Measurements from ENCODE around the gene CACNA1C. TPM values are rescaled to one million over a fixed set of nuclear protein-coding genes. Genes with fewer than 3 reads are reported as not detected.

The CACNA1C gene
- total and polyA plus RNA-seq, 2 of the 4 experiments (the other 2 are of a cell fraction) = 1.6 to 2.6 TPM

- WGBS, 2 experiments (ENCODE audit: extremely low coverage in 2 of 2, insufficient read length in 1 of 2) = 92% methylated on average over 9 of the region's 14 CpGs; no CpG with 5 or more reads in 1 of the 2 experiments
- ATAC-seq (ENCODE audit: low read depth) = no peak
- H3K14ac ChIP-seq (replicated peaks; ENCODE audit: low read depth, low read length) = 0 out of 2 replicates have a peak overlapping the region, but pooled peaks have one; percentile 26
- no peaks in the 10 kb centered on the region for H3K36me3 ChIP-seq (ENCODE audit: control insufficient read depth, insufficient read depth, low read length)
- peak overlapping the region; percentile 96; the same call in 1 of the 3 replicates for H2BK15ac ChIP-seq (ENCODE audit: low read depth, low read length)
- no TSS peak for BruUV-seq (replicated peaks)
- TF ChIP-seq SMC3 (IDR thresholded peaks at IDR 0.05; ENCODE audit: low read depth, low read length) (no peak), BHLHE40 (IDR thresholded peaks at IDR 0.05; ENCODE audit: low read depth, low read length) (no peak), NFE2L2 (IDR thresholded peaks at IDR 0.05; ENCODE audit: low read depth, low read length) (no peak), MAZ (IDR thresholded peaks at IDR 0.05; ENCODE audit: borderline replicate concordance, low read depth, low read length) (no peak), CHD1 (IDR thresholded peaks at IDR 0.05; ENCODE audit: low read depth, low read length) (no peak), MAFK (IDR thresholded peaks at IDR 0.05; ENCODE audit: low read depth, low read length) (no peak), MXI1 (IDR thresholded peaks at IDR 0.05; ENCODE audit: borderline replicate concordance, low read depth, low read length) (no peak), CTCF (conservative IDR thresholded peaks at IDR 0.05; ENCODE audit: low read depth, low read length) (no peak), RFX5 (IDR thresholded peaks at IDR 0.05; ENCODE audit: low read depth, low read length) (no peak), POLR2A (IDR thresholded peaks at IDR 0.05; ENCODE audit: low read depth, low read length) (no peak)
- dilution Hi-C loops (cut with HindIII; ENCODE audit: low sequenced_read_pairs, unreplicated experiment) = no loop called here
- H3K4me1 ChIP-seq (ENCODE audit: control insufficient read depth, insufficient read depth, low read length) = peaks cover 20% of the 10 kb centered on the region
- peak overlapping the region; percentile 77 for H2BK20ac ChIP-seq (ENCODE audit: low read depth, low read length)
- H4K8ac ChIP-seq (ENCODE audit: low read depth in 2 of 2, low read length in 2 of 2) = peak overlapping the region in 1 of 2 experiments; percentile 85; a peak in 1 of 4 replicates
- in situ Hi-C loops (cut with MboI; ENCODE audit: low sequenced_read_pairs) = no loop called here
- no peaks in the 10 kb centered on the region for H4K20me1 ChIP-seq (ENCODE audit: insufficient read depth, low read length)
- H2AK5ac ChIP-seq (ENCODE audit: low read depth, low read length) = peak overlapping the region; percentile 98
- peak overlapping the region; percentile 87 for H2BK120ac ChIP-seq (ENCODE audit: low read depth, low read length)
- H4K5ac ChIP-seq (ENCODE audit: low read depth, low read length) = no peak overlapping the region
- H3K9me1 ChIP-seq (ENCODE audit: insufficient read depth, low read length) = peaks cover 43% of the 10 kb centered on the region
- no peak overlapping the region for H3K18ac ChIP-seq (ENCODE audit: low read depth, low read length)
- no peak overlapping the region for H3K4me3 ChIP-seq (ENCODE audit: insufficient read depth, low read depth, low read length)
- no peak overlapping the region for H3K9ac ChIP-seq (ENCODE audit: low read depth, low read length)
- H3K27ac ChIP-seq (ENCODE audit: insufficient read depth, low read length) = no peak overlapping the region
- peak overlapping the region; percentile 62 for H4K91ac ChIP-seq (ENCODE audit: insufficient read depth, low read depth, low read length)
- H3K27me3 ChIP-seq (ENCODE audit: control insufficient read depth, insufficient read depth, low read length) = no peaks in the 10 kb centered on the region
- H3K23ac ChIP-seq (ENCODE audit: low read depth, low read length) = no peak overlapping the region
- no peak overlapping the region for H2AK9ac ChIP-seq (replicated peaks; ENCODE audit: low read depth, low read length, poor library complexity)
- H3K4ac ChIP-seq (ENCODE audit: low read depth, low read length) = peak overlapping the region; percentile 77
- H3K56ac ChIP-seq (ENCODE audit: extremely low read depth, insufficient read depth, low read length) = no peak overlapping the region
- H2BK5ac ChIP-seq (ENCODE audit: low read depth, low read length, poor library complexity, severe bottlenecking) = peak overlapping the region; percentile 20
- peaks cover 0 to 15% of the 10 kb centered on the region in 2 experiments; a peak in 2 of 4 replicates for H3K79me1 ChIP-seq (ENCODE audit: low read depth in 1 of 2, low read length in 2 of 2)
- CTCF ChIA-PET = no interaction called here
- H2AFZ ChIP-seq (replicated peaks; ENCODE audit: low read length, poor library complexity) = peak overlapping the region; percentile 46
- POLR2A ChIA-PET (ENCODE audit: unreplicated experiment) = no interaction called here
- no peak for DNase-seq
- H3K4me2 ChIP-seq (ENCODE audit: low read depth, low read length) = no peak overlapping the region
- intact Hi-C loops (cut with micrococcal nuclease) = no loop called here
- no peaks in the 10 kb centered on the region for H3K9me3 ChIP-seq (ENCODE audit: control insufficient read depth, insufficient read depth, low read length)
These were observed 266.3 kb downstream of the CACNA1C start for GRCh38 chr12:2319136-2319535.

All from IMR-90 (cell line).